G401.6 (cell line): ENCODE results near the gene CENPE.
A peak's percentile ranks its signal among the peaks of the same experiment; 100 is the strongest.
"Not testable (repeated sequence)": the region's sequence is repeated elsewhere in the genome, so short reads cannot be mapped to it uniquely, and the experiment has no call there.

ENCODE experiments used
- FAIRE-seq: peaks from 2 replicates; lab custom pipeline; 2012; peaks lifted over from hg19 to GRCh38; lab: Jason Lieb, UNC

CENPE gene

GRCh38 chr4:103198111-103198765 lies at the start of gene CENPE:
TSS of gene CENPE (minus strand) at chr4:103198343. CDS start at chr4:103198319, 24 bp downstream.
- FAIRE-seq = peak; percentile 91

- FAIRE-seq = no peak
These were observed 46.1 kb upstream of the CENPE start for GRCh38 chr4:103244251-103244650.

- FAIRE-seq = not testable (repeated sequence)
These were observed 32.8 kb upstream of the CENPE start for GRCh38 chr4:103230938-103231337.

GRCh38 chr4:103223556-103223955 lies 25.4 kb upstream of the CENPE start:
- not testable (repeated sequence) for FAIRE-seq

GRCh38 chr4:103207673-103208072 lies 9.5 kb upstream of the CENPE start:
- no peak for FAIRE-seq

- FAIRE-seq = peak; percentile 78
These were observed 6.0 kb upstream of the CENPE start for GRCh38 chr4:103204111-103204510.

- no peak for FAIRE-seq
These were observed 3.6 kb upstream of the CENPE start for GRCh38 chr4:103201724-103202123.

- FAIRE-seq = no peak
These were observed 3.1 kb upstream of the CENPE start for GRCh38 chr4:103201253-103201652.

- no peak for FAIRE-seq
These were observed 866 bp upstream of the CENPE start for GRCh38 chr4:103199009-103199408.

- FAIRE-seq = no peak
These were observed 405 bp downstream of the CENPE start for GRCh38 chr4:103197765-103198110.

- FAIRE-seq = no peak
These were observed 4.7 kb downstream of the CENPE start for GRCh38 chr4:103193457-103193856.

- no peak for FAIRE-seq
These were observed 27.1 kb downstream of the CENPE start for GRCh38 chr4:103171006-103171405.

- FAIRE-seq = not testable (repeated sequence)
These were observed 28.4 kb downstream of the CENPE start for GRCh38 chr4:103169750-103170149.

GRCh38 chr4:103168993-103169392 lies 29.1 kb downstream of the CENPE start:
- no peak for FAIRE-seq

GRCh38 chr4:103162176-103162575 lies 36.0 kb downstream of the CENPE start:
- FAIRE-seq = peak; percentile 11

- FAIRE-seq = no peak
These were observed 39.4 kb downstream of the CENPE start for GRCh38 chr4:103158760-103159159.

GRCh38 chr4:103156106-103156505 lies 42.0 kb downstream of the CENPE start:
- no peak for FAIRE-seq

- peak; percentile 25 for FAIRE-seq
These were observed 45.8 kb downstream of the CENPE start for GRCh38 chr4:103152381-103152780.

GRCh38 chr4:103150677-103151076 lies 47.5 kb downstream of the CENPE start:
- no peak for FAIRE-seq

- no peak for FAIRE-seq
These were observed 53.2 kb downstream of the CENPE start for GRCh38 chr4:103144926-103145325.

GRCh38 chr4:103137446-103137827 lies 60.7 kb downstream of the CENPE start:
- no peak for FAIRE-seq

- FAIRE-seq = no peak
These were observed 61.3 kb downstream of the CENPE start for GRCh38 chr4:103136671-103137445.

- FAIRE-seq = no peak
These were observed 69.0 kb downstream of the CENPE start for GRCh38 chr4:103129174-103129573.

GRCh38 chr4:103126126-103126525 lies 72.0 kb downstream of the CENPE start:
- FAIRE-seq = no peak
